C4-2B (cell line): Measurements from ENCODE around the gene PKM.

Experiments
- CTCF ChIP-seq: fragments of 450-650 bp; conservative IDR thresholded peaks from 2 replicates; pipeline ENCODE4 v1.5.1; 2017; ENCODE audit warnings: mild to moderate bottlenecking
- ZFX ChIP-seq: fragments of 450-650 bp; IDR thresholded peaks from 2 replicates; pipeline ENCODE4 v1.6.1; 2017

- TF ChIP-seq CTCF (no peak), ZFX (no peak)
Measured at GRCh38 chr15:72201391-72201921, 29.5 kb downstream of the PKM start.
